Glomerular endothelial cell (primary cell): ENCODE data around the gene RAI1. TPM values are rescaled to one million over a fixed set of nuclear protein-coding genes. Genes with fewer than 3 reads are reported as not detected.

ENCODE experiments used
- DNase-seq: peaks from one replicate; pipeline ENCODE4 v3.0.0-alpha.2; 2011; ENCODE audit warnings: low read depth, low spot score; ENCODE audit errors: extremely low read depth
- total RNA-seq: library from RNA; depleted of rRNA; stranded (reverse); fragments of >200 nt; gene quantifications from 2 replicates; pipeline ENCODE4 v1.2.3, GENCODE V29; 2015

Gene RAI1
- total RNA-seq, 1 donor from 2014 or later: 64.9 TPM

GRCh38 chr17:17823433-17824118 lies 142.3 kb downstream of the RAI1 start:
- no peak for DNase-seq

GRCh38 chr17:17824119-17824782 lies 143.0 kb downstream of the RAI1 start:
- no peak for DNase-seq

- DNase-seq: no peak
Observed at GRCh38 chr17:17824783-17825614, 143.7 kb downstream of the RAI1 start.

DNA sequence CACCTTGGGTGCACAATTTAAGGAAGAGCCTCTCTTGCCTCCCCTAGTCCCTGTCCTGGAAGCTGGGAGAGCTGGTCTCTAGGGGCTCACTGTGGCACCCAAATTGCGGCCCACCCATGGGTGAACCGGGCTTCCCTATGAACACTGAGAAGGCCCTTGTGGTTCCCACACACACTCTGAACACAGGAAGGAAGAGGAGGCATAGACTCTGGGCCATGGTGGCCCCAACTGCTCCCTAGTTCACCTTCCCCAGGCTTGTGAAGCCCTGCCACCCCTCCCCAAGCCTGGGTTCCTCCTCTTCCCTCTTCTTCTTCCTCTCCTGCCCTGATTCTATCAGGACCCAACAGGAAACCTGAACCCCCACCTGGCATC lies 145.1 kb downstream of the RAI1 start:
- no peak for DNase-seq

DNA sequence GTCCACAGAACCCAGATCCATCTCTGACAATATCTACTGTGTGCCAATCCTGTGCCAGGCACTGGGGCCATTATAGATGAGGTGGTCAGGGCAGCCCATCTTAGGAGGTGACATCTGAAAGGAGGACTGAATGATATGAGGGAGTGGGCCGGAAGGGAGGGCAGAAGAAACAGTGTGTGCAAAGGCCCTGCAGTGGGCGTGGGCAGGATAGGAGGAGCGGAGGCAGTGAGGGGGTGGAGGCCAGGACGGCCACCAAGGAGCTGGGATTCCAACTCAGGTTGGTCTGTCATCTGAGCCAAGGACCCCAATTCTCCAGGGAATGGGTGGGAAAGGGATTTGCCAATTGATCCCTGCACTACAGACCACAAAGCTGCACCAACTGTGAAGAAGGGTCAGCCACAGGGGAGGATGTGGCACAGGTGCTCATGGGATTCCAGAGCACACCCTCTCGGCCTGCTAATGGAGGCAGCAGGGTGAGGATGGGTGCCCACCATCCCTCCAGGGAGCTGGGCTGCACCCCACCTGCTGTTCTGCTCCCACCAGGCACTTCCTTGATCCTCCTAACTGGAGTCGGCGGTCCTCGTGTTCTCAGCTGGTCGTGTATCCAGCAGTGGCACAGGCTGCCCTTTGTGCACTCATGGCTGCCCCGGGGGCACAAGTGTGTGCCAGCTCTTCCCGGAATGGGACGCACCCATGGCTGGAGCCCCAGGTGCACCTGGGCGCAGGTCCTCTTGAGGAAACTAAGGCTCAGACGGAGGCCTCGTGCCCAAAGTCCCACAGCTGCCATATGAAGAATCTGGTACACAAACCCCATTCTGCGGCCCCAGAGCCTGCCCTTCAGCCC lies 145.9 kb downstream of the RAI1 start:
- DNase-seq: no peak

- no peak for DNase-seq
Observed at GRCh38 chr17:17827826-17828621, 146.8 kb downstream of the RAI1 start.

DNA sequence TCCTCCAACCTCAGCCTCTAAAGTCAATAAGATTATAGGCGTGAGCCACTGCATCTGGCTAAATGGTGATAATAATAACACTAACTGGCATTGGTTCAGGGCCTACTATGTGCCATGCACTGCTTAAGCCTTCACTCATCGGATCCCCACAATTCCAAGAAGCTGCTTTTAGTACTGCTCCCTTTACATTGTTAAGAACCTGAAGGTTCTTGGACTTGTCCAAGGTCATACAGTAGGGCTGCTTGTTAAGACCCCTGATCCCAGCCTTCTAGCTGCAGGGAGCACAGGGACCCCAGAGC lies 149.0 kb downstream of the RAI1 start:
- DNase-seq: no peak

DNA sequence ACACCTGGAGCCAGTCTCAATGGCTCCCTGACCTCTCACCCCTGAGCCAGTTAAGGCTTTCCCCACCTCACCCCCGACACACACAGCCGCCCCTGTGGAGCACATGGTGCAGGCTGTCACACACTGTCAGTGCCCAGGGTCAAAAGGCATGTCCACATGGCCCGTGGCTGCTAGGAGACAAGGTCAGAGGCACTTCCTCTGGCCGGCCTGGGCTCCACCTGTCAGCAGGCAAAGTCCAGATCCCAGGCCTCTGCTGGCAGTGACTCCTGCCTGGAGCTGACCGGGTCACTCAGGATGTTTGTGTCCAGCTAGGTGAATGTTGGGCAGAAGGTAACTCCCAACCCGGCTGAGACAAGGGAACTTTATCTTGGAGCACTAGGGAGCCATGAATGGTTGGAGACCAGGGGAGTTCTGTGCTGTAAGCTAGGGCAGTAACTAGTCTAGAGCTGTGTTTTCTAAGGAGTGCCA lies 149.5 kb downstream of the RAI1 start:
- no peak for DNase-seq

- DNase-seq: no peak
Observed at GRCh38 chr17:17831208-17832031, 150.2 kb downstream of the RAI1 start.

DNA sequence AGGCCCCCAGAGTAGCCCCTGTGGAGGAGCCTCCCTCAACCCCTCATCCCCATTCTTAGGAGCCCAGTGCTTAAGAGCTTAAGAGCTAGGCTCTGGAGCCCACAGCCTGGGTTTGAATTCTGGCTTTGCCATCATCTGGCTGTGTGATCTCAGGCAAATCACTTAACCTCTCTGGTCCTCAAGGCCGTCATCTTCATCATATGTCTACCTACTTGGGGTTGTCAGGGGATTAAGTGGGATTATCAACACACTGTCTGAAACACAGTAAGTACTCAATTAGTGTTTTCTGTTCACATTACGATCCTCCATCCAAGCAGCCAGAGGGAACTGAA lies 150.7 kb downstream of the RAI1 start:
- DNase-seq: no peak

DNA sequence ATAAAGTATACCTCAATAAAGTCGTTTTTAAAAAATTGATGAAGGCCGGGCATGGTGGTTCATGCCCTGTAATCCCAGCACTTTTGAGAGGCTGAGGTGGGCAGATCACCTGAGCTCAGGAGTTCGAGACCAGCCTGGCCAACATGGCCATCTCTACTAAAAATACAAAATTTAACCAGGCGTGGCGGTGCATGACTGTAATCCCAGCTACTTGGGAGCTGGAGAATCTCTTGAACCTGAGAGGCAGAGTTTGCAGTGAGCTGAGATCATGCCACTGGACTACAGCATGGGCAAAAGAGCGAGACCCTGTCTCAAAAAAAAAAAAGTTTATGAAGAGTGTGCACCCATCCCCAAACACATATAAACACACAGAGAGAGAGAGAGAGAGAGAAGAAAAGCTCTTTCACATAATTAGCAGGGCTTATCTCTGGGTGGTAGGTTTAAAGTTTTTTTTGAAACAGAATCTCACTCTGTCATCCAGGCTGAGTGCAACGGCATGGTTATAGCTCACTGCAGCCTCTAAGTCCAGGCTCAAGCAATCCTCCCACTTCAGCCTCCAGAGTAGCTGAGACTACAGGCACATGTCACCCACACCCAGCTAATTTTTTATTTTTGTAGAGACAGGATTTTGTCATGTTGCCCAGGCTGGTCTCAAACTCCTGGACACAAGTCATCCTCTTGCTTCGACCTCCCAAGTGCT lies 152.6 kb downstream of the RAI1 start:
- no peak for DNase-seq

GRCh38 chr17:17834974-17835373 lies 153.7 kb downstream of the RAI1 start:
- no peak for DNase-seq

GRCh38 chr17:17835415-17836249 lies 154.4 kb downstream of the RAI1 start:
- DNase-seq: no peak

- peak; percentile 63 for DNase-seq
Observed at GRCh38 chr17:17836250-17836817, 155.1 kb downstream of the RAI1 start.

DNA sequence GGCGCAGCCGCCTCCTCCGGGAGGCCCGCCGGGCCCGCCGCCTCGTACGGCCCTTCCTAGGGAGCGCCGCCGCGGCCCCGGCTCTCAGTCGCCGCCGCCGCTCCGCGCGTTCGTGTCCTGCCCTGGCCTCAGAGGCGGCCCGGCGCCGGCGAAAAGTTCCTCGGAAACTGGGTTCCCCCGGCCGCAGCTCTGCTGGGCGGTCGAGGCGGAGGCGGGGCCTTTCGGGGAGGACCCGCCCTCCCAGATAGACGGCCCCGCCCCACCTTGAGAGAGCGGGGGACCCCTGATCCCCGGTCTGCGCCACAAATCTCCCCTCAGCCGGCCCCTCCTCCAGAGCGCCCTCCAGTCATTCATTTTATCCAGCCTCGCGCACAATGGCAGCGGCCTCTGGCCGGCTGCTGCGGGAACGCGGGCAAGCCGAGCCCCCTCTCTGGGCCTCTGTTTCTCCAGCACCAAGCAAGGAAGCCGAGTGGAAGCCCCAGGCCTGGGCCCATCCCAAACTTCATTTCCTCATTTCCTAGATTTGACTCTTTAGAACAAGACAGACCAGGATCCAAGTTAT lies 155.6 kb downstream of the RAI1 start, which contains the start of gene SREBF1:
TSS of gene SREBF1 (minus strand) at position 169 of the 562 bp plus-strand sequence. CDS start 169 bp downstream, outside the sequence.
- DNase-seq: no peak

DNA sequence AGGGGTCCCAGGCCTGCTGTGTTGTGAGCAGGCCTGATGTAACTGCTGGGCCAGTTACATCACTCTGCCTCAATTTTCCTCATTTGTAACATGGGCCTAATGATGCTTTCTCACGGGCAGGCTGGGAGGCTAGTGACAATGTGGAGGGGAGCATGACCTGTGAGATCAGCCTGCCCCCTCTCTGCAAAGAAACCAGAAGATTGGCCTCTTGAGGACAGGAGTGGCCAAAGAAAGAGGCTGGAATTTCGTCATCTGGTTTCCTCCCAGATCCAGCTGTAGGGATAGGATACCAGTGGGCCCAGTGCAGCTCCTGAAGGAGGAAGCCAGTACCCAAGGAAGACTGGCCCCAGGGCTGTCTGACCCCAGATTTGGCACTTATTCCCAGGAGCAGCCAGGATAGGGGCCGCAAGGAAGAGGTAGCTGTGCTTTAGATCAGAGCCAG lies 156.1 kb downstream of the RAI1 start:
- no peak for DNase-seq
